ENCODE data around the gene TRIM34.
"Not testable (repeated sequence)": the region's sequence is repeated elsewhere in the genome, so short reads cannot be mapped to it uniquely, and the experiment has no call there.

DNA sequence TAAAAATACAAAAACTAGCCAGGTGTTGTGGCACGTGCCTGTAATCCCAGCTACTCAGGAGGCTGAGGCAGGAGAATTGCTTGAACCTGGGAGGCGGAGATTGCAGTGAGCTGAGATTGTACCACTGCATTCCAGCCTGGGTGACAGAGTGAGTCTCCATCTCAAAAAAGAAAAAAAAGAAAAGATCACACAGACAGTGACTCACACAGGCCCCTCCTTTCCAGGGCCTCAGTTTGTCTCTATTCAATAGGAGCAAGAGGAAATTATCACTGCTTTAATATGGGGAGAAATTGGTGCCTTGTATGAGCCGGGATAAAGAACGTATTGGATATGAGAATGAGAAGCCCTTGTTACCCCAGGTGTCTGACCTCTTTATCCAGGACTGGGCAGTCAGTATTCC lies 22.0 kb upstream of the TRIM34 start:
- TF ChIP-seq EZH2 (IDR thresholded peaks at IDR 0.05; ENCODE audit: insufficient read depth, poor library complexity, severe bottlenecking); EZH2phosphoT487 (IDR thresholded peaks at IDR 0.05; ENCODE audit: insufficient read depth, low read depth): not testable (repeated sequence)
